Sigmoid colon (tissue), 4 donors: ENCODE measurements around the gene PKLR.

Source experiments
- CTCF ChIP-seq, 4 experiments: fragments of 450-650 bp in 3 of 4; fragments of 200-600 bp in 1 of 4; IDR thresholded peaks; one replicate each; pipeline ENCODE4 v1.5.1; 2016 to 2019; ENCODE audit warnings: antibody characterized with exemption in 4 of 4, mild to moderate bottlenecking in 3 of 4, moderate library complexity in 2 of 4
- EP300 ChIP-seq, 4 donors: sonication (generic); formaldehyde crosslinking; IDR thresholded peaks; one replicate each; pipeline ENCODE4 v1.6.1; 2017; ENCODE audit warnings: antibody characterized with exemption in 4 of 4
- POLR2A ChIP-seq, 2 donors: fragments of 450-650 bp; IDR thresholded peaks; one replicate each; pipeline ENCODE4 v1.6.1; 2016; ENCODE audit warnings: antibody characterized with exemption in 2 of 2, mild to moderate bottlenecking in 2 of 2, moderate library complexity in 2 of 2
- POLR2AphosphoS5 ChIP-seq, 4 donors: sonication (generic); formaldehyde crosslinking; IDR thresholded peaks; one replicate each; pipeline ENCODE4 v1.6.1; 2017; ENCODE audit warnings: antibody characterized with exemption in 4 of 4

GRCh38 chr1:155324717-155325602 lies 23.7 kb upstream of the PKLR start:
- TF ChIP-seq CTCF (IDR thresholded peaks at IDR 0.05) (peak; percentile 20 to 42 (median 38)), POLR2A (IDR thresholded peaks at IDR 0.05) (no peak), EP300 (IDR thresholded peaks at IDR 0.05) (no peak), POLR2AphosphoS5 (IDR thresholded peaks at IDR 0.05) (no peak)
